Stimulated activated memory B cell treated with anti-CD40 and anti-IgM and Interleukin-4, amounts not matched to agents 10 μg/mL and 1 μg/mL and 100 μg/mL, for 72 hours (primary cell): ENCODE data around the gene PTGES.

Source experiments
- ATAC-seq: fragments of 150-1000 bp; cut with Tn5 transposase; 2 replicates; pipeline ENCODE4 v1.10.0; 2021
- H3K27ac Mint-ChIP-seq: one replicate; pipeline ENCODE4 v1.8.0; 2022; ENCODE audit warnings: mild to moderate bottlenecking, mixed read lengths
- H3K27me3 Mint-ChIP-seq: one replicate; pipeline ENCODE4 v1.8.0; 2022; ENCODE audit warnings: mixed read lengths
- H3K36me3 Mint-ChIP-seq: one replicate; pipeline ENCODE4 v1.8.0; 2022; ENCODE audit warnings: mixed read lengths
- H3K4me1 Mint-ChIP-seq: one replicate; pipeline ENCODE4 v1.8.0; 2022; ENCODE audit warnings: mixed read lengths
- H3K4me3 Mint-ChIP-seq: one replicate; pipeline ENCODE4 v1.8.0; 2022; ENCODE audit warnings: mild to moderate bottlenecking, moderate library complexity, mixed read lengths
- H3K9me3 Mint-ChIP-seq: one replicate; pipeline ENCODE4 v1.8.0; 2022; ENCODE audit warnings: mixed read lengths

Gene PTGES

DNA sequence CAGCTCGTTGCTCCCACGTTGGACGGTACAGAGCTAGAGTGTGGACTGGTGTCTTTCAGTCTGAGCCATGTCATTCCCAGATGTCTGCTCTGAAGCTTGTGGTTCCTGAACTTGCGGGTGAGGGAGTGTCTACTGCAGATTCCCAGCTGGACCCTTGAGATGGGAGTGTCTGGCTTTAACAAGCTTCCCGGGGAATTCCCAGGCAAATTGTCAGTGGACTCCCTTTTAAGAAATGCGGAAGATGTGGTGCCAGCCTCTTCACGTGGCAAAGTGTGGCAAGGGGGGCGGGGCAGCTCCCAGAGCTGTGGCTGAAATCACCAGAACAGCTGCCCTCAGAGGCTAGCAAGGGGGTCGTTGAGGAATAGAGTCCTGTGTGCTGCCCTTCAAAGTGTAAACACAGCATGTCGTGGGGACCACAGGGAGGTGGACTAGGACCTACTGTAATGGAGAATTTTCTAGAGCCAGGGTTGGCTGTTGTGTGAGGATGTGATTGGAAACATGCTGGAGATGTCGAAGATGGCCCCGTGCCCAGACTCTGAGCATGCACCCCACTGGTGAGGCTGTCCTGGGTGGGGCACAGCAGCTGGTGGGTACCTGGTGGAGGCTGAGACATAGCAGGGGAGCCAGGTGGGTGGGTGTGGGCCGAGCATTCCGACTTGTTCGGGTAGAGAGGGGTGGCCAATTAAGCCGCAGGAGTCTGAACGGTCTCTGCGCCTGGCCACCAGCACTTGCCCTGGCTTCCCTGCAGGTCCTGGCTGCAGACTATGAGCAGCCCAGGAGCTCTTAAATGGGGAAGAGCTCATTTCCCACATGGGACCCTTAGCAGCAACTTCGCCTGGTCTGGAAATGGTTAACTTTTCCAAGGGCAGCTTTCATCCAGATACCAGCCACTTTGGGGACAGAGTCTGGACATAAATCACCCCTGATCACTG is 50.0 kb downstream of the PTGES start:
- H3K27ac Mint-ChIP-seq, result no peak overlapping the region
- no peak overlapping the region for H3K4me3 Mint-ChIP-seq
- no peak for ATAC-seq
- H3K36me3 Mint-ChIP-seq, result no peaks in the 10 kb centered on the region
- no peaks in the 10 kb centered on the region for H3K9me3 Mint-ChIP-seq
- H3K27me3 Mint-ChIP-seq, result peaks cover 46% of the 10 kb centered on the region
- H3K4me1 Mint-ChIP-seq, result no peaks in the 10 kb centered on the region

DNA sequence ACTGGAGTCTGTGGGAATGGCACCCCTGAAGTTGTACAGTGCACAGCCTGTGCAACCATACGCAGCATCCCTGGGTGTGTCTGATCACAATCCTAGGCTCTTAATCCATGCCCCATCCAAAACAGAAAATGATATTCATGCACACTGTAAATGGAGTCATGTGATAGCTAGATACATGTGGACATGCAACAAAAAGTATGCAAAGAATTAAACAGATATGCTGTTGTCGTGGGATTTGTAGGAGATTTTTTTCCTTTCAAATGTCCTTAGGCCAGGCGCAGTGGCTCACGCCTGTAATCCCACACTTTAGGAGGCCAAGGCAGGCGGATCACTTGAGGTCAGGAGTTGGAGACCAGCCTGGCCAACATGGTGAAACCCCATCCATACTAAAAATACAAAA is 51.3 kb downstream of the PTGES start:
- Mint-ChIP-seq H3K27me3 (peaks cover 54% of the 10 kb centered on the region), H3K27ac (no peak overlapping the region), H3K36me3 (no peaks in the 10 kb centered on the region), H3K4me1 (peaks cover 5% of the 10 kb centered on the region), H3K9me3 (no peaks in the 10 kb centered on the region), H3K4me3 (no peak overlapping the region)
- no peak for ATAC-seq

DNA sequence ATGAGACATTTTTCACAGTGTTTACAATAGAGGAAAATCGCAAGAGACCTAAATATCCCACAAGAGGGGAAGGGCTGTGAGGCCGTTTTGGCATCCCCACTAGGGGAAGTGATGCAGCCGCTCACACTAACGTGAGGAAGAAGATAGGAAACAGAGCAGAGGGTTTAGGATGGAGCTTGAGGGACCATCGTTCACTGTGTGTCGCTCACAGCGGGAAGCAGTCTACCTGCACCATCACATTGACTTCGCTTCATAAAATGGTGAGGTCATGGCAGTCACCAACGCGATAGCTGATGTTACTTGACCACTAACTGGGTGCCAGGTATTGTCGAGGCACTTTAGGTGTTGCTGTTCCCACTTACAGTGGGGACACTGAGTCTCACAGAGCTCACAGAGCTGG is 51.8 kb downstream of the PTGES start:
- H3K27ac Mint-ChIP-seq, result no peak overlapping the region
- H3K4me1 Mint-ChIP-seq, result peaks cover 5% of the 10 kb centered on the region
- peaks cover 59% of the 10 kb centered on the region for H3K27me3 Mint-ChIP-seq
- H3K36me3 Mint-ChIP-seq, result no peaks in the 10 kb centered on the region
- no peak overlapping the region for H3K4me3 Mint-ChIP-seq
- H3K9me3 Mint-ChIP-seq, result no peaks in the 10 kb centered on the region
- ATAC-seq, result no peak

DNA sequence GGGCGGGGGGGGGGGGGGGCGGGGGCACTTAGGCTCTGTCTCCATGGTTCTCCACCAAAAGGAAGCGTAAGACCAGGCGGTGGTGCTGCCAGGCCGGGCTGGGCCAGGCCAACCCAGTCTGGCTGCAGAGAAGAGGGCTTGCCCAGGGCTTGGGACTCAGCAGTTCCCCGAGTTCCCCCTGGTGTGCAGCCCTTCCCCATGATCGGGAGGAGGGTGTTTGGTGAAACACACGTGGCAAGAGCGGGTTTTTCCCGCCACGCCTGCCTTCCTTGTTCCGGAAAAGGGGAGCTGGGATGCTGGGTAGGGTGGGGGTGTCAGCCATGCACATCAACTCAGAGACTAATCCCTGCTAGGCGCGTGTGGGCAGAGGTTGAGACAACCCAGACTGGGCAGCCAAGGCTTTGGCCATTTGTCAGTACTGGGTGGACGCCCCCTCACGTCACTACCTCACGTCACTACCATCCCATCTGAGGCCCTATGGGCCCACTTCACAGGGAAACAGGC is 54.5 kb downstream of the PTGES start:
- Mint-ChIP-seq H3K4me1 (peaks cover 5% of the 10 kb centered on the region), H3K36me3 (no peaks in the 10 kb centered on the region), H3K27ac (no peak overlapping the region), H3K4me3 (no peak overlapping the region), H3K27me3 (peaks cover 77% of the 10 kb centered on the region), H3K9me3 (no peaks in the 10 kb centered on the region)
- ATAC-seq, result no peak

DNA sequence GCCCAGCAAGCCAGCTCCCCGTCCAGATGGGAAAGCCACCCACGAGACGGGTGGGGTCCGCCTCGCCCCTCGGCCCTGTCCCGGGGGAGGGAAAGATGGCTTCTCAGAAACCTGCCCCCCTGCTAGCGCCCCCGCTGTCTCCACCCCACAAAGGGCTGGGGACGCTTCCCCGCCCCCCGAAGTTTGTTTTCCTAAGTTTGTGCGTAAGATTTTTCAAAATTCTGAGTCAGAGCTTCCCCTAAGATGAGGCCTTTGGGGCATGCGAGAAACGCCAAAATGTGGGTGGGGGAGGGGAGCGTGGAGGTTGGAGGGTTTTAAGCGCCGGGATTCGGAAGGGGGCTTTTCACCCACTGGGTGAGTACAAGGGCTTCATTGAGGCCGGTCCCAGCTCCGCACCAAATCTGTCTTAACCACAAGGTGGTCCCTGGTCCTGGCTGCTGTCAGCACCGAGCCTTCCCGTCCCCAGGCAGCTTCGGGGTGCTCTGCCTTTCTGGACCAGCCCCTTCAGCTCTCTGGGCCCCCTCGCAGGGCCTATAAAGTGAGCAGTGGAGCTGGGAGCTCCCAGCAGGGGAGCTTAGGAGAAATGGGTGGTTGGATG is 55.1 kb downstream of the PTGES start:
- no peak for ATAC-seq
- Mint-ChIP-seq H3K27me3 (peaks cover 71% of the 10 kb centered on the region), H3K4me1 (peaks cover 5% of the 10 kb centered on the region), H3K4me3 (no peak overlapping the region), H3K36me3 (no peaks in the 10 kb centered on the region), H3K9me3 (no peaks in the 10 kb centered on the region), H3K27ac (no peak overlapping the region)

DNA sequence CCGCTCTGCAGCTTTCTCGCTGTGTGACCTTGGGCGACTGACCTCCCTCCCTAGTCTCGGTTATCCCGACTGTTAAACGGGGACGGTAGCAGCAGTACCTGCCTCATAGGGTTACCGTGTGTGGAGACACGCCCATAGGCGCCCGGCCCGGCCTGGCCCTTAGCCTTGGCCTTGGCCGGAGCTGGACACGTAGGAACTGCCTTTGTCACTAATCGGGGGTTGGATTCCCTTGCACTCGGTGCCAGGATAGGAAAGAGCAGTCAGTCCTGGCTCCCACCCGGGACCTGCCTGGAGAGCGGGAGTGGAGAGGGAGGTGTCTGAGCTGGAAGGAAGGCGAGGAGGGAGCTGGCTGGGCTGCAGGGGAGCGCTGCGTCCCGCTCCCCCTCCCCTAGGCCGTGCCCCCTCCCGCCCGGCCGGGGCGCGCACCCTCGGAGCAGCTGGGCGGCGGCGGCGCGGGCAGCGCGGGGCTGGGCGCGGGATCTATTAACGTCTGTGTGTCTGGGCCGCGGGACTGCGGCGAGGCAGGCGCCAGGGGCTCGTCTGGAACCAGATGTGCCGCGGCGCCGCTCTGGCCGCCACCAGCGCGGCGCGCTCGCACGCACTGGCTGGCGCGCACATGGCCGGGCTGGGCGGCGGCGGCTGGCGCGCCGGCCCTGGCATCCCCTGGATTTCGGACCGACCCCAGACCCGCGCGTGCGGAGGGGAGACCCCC is 55.7 kb downstream of the PTGES start:
- Mint-ChIP-seq H3K9me3 (peaks cover 3% of the 10 kb centered on the region), H3K4me3 (peak overlapping the region; percentile 36), H3K36me3 (no peaks in the 10 kb centered on the region), H3K27ac (peak overlapping the region; percentile 49), H3K4me1 (peaks cover 5% of the 10 kb centered on the region), H3K27me3 (peaks cover 66% of the 10 kb centered on the region)
- ATAC-seq, result peak; percentile 35

DNA sequence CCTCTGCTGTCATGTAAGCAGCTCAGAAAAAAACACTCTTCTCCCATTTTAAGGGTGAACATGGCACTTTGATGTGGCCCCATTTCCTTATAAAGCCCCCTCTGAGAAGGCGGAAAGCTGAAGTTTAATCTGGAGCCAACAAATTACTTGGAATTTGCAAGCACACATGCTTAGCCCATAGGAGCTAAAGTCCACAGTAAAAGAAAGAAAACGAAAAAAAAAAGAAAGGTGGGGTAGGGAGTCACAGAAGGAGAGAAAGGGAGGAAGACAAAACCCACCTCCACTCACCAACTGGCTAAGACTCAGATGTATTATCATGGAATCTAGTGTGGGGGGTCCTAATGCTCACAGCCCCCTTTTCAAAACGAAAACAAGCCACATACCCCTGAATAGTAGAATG is 57.0 kb downstream of the PTGES start:
- peaks cover 5% of the 10 kb centered on the region for H3K4me1 Mint-ChIP-seq
- no peak for ATAC-seq
- peaks cover 3% of the 10 kb centered on the region for H3K9me3 Mint-ChIP-seq
- peaks cover 61% of the 10 kb centered on the region for H3K27me3 Mint-ChIP-seq
- no peak overlapping the region for H3K27ac Mint-ChIP-seq
- no peaks in the 10 kb centered on the region for H3K36me3 Mint-ChIP-seq
- no peak overlapping the region for H3K4me3 Mint-ChIP-seq

DNA sequence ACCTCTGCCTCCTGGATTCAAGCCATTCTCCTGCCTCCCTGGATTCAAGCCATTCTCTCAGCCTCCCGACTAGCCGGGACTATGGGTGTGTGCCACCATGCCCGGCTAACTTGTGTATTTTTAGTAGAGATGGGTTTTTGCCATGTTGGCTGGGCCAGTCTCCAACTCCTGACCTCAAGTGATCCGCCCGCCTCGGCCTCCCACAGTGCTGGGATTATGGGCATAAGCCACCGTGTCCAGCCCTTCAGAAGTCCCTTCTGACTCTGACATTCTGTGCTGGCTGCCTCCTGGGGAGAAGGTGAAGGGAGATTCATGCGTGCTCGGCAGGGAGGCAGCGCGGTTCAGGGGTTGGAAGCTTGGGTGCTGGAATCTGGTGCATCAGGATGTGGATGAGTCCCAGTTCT is 58.6 kb downstream of the PTGES start:
- peaks cover 46% of the 10 kb centered on the region for H3K27me3 Mint-ChIP-seq
- ATAC-seq, result no peak
- peaks cover 5% of the 10 kb centered on the region for H3K4me1 Mint-ChIP-seq
- H3K4me3 Mint-ChIP-seq, result no peak overlapping the region
- no peaks in the 10 kb centered on the region for H3K36me3 Mint-ChIP-seq
- H3K9me3 Mint-ChIP-seq, result peaks cover 3% of the 10 kb centered on the region
- H3K27ac Mint-ChIP-seq, result no peak overlapping the region

DNA sequence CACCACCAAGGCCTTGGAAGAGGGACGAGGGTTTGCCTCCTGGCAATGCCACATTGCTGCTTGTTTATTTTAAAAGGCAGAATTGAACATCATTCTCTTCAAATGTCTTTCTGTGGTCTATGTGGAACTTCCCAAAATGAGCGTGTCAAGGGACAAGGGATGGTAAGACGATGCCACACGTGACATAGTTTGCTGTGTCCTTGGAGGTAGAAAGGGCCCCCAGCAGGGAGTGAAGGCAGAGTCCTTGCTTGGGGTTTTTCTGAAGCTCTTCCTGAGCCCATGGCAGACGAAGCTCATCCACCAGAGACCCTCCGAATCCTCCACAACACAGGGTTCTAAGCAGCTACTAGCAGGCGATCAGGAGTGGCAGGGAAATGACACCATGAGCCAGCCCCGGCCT is 59.1 kb downstream of the PTGES start:
- no peak overlapping the region for H3K4me3 Mint-ChIP-seq
- no peak for ATAC-seq

DNA sequence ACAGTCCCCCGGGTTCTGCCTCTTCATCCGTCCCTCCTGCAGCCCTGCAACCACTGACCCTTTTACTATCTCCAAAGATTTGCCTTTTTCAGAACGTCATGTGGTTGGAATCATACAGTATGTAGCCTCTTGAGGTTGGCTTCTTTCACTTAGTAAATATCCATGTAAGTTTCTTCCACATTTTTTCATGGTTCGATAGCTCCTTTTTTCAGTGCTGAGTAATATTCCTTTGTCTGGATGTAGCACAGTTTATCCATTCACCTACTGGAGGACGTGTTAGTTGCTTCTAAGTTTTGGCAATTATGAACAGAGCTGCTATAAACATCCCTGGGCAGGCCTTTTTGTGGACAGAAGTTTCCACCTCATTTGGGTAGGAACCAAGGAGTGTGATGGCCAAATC is 60.3 kb downstream of the PTGES start:
- ATAC-seq, result no peak
- H3K27me3 Mint-ChIP-seq, result peaks cover 38% of the 10 kb centered on the region

More for the DNA sequence above, 59.1 kb downstream of the PTGES start:
- Mint-ChIP-seq H3K36me3 (no peaks in the 10 kb centered on the region), H3K27ac (no peak overlapping the region), H3K4me1 (peaks cover 5% of the 10 kb centered on the region), H3K27me3 (peaks cover 41% of the 10 kb centered on the region), H3K9me3 (peaks cover 3% of the 10 kb centered on the region)

More for the DNA sequence above, 60.3 kb downstream of the PTGES start:
- H3K4me1 Mint-ChIP-seq, result peaks cover 5% of the 10 kb centered on the region
- H3K36me3 Mint-ChIP-seq, result no peaks in the 10 kb centered on the region
- no peak overlapping the region for H3K27ac Mint-ChIP-seq
- H3K4me3 Mint-ChIP-seq, result no peak overlapping the region
- peaks cover 3% of the 10 kb centered on the region for H3K9me3 Mint-ChIP-seq
